MM.1S (cell line): ENCODE data around the gene GPR50.

Experiments used
- CTCF ChIP-seq: fragments of 300-600 bp; sonication (generic); IDR thresholded peaks from 2 replicates; pipeline ENCODE4 v1.5.1; 2016; ENCODE audit warnings: antibody characterized with exemption, low read length, mixed read lengths
- EZH2 ChIP-seq: fragments of 300-600 bp; sonication (generic); optimal IDR thresholded peaks from 2 replicates; pipeline ENCODE3; 2017; ENCODE audit warnings: low read depth, mild to moderate bottlenecking, antibody characterized with exemption, low read length, mixed read lengths
- EZH2phosphoT487 ChIP-seq: fragments of 300-600 bp; sonication (generic); IDR thresholded peaks from 2 replicates; pipeline ENCODE4 v1.6.1; 2018; ENCODE audit warnings: antibody characterized with exemption, low read length

DNA sequence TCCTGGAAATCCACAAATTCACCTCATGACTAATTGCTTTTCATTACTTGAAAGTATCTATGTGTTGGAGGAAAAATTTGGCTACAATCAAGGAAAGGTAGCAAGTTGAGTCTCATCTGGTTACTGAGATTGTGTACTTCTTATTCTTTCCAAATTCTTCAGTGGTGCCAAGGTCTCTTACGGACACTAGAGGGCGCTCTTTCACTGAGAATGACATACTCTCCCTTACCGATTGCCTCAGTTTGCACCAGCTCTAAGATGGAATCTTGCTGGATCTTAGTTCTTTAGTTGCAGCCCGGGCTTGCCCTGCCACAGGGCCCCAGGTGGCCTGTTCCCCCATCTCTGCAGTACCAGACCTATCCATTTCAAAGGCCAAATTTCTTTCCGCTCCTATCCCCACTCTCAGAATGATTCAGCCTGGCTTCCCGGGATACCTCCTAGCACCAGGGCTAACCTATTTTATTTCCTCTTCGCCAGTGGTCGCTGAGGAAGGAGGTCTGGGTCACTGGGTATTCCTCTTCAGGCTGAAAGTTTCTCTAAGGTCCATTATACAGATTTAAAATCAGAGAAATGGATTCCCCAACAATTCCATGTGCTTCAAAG is 24.6 kb upstream of the GPR50 start:
- TF ChIP-seq EZH2phosphoT487 (no peak), CTCF (peak; percentile 77), EZH2 (no peak)
